SHP77 (cell line): Measurements from ENCODE around the gene IFITM1.
"Not testable (repeated sequence)": the region's sequence is repeated elsewhere in the genome, so short reads cannot be mapped to it uniquely, and the experiment has no call there.

Source experiments
- DNase-seq, 2 experiments: peaks; one replicate each; lab custom pipeline; 2025; lab: John Stamatoyannopoulos, UW

IFITM1 gene

GRCh38 chr11:346529-346928, 32.7 kb downstream of the IFITM1 start:
- no peak for DNase-seq

DNA sequence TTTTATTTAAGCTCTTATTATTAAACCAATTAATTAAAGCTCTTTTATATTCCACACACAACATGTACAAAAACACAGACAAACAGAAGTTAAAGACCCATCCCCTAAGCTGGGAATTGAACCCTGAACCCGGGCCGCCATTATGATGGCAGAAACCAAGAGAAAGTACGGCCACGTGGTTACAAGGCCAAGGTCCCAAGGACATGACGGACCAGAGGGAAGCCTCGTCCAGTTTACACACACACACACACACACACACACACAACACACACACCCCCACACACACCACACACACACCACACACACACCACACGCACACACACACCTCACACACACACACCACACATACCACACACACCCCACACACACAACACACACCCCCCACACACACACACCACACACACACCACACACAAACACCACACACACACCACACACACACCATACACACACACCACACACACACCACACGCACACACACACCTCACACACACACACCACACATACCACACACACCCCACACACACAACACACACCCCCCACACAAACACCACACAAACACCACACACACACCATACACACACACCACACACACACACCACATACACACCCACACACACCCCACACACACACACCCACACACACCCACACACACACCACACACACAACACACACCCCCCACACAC, 35.6 kb downstream of the IFITM1 start:
- DNase-seq: not testable (repeated sequence)

GRCh38 chr11:350033-350722, 36.3 kb downstream of the IFITM1 start:
- DNase-seq: not testable (repeated sequence)

DNA sequence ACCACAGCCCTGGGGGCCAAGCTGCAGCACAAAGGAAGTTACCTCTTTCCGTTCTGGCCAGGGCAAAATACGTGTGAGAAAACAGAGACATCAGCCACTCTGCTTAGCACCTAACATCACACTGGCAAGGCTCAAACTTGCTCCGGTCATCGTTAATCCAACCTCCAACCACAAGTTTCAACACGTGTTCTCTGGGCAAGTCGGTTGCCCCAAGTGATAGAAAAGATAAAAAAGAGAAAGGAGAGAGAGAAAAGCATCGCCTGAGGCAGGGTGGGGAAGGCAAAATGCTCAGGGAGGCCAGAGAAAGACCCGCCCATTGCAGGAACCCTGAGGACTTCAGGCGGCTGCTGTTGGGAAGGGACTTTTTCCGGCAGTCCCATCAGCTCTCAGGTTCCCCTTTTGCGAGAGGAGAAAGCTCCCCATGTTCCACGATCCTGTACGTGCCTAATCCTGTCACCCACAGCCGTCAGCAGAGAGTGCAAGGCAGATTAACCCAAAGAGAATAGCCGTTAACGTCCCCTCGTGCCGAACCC, 36.9 kb downstream of the IFITM1 start:
- no peak for DNase-seq

GRCh38 chr11:351411-351810, 37.6 kb downstream of the IFITM1 start:
- no peak for DNase-seq

- no peak for DNase-seq
Measured at GRCh38 chr11:352456-353031, 38.7 kb downstream of the IFITM1 start.

DNA sequence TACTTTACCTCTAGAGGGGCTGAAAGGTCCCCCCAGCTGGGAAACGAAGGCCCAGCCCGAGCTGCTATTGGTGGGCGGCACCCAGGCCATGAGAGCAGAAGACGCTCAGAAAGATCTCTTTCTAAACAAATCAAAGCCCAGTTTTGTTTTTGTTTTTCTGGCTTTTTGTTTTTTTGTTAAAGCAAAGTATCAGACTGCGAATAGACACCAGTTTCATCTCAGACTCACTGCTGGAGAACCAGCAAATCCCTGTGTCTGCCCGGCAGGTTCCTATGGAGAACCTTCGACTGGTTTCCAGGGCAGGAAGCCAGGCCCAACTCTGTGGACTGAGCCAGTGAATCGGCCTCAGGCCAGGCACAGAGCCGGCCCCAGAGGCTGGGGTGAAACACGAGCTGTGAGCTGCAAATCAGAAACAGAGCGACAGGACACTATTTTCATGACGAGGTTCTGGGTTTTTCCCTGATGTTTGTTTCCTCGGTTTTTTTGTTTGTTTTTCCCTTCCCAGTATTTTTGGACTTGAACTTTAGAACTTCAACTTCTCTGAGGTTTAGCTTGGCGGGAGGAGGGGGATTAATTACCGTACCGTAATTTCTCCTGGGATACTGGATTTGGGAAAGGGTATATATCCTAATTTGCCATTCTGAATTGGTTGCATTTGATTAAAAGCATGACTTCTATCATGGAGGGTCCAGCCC, 39.5 kb downstream of the IFITM1 start:
- no peak for DNase-seq

GRCh38 chr11:355581-356458, 42.0 kb downstream of the IFITM1 start:
- peak; percentile 52 to 73 for DNase-seq

GRCh38 chr11:356610-357009, 42.8 kb downstream of the IFITM1 start:
- no peak for DNase-seq

DNA sequence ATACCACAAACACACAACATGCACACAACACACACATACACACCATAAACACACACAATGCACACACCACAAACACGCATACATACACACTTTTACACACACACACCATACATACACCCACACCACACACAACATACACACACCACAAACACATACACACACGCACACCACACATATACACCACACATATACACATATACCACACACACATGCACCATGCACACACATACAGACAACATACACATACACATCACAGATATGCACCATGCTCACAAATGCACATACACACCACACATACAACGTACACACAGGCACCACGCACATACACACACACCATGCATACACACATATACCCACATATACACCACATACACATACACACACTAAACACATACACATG, 43.7 kb downstream of the IFITM1 start:
- DNase-seq: no peak

DNA sequence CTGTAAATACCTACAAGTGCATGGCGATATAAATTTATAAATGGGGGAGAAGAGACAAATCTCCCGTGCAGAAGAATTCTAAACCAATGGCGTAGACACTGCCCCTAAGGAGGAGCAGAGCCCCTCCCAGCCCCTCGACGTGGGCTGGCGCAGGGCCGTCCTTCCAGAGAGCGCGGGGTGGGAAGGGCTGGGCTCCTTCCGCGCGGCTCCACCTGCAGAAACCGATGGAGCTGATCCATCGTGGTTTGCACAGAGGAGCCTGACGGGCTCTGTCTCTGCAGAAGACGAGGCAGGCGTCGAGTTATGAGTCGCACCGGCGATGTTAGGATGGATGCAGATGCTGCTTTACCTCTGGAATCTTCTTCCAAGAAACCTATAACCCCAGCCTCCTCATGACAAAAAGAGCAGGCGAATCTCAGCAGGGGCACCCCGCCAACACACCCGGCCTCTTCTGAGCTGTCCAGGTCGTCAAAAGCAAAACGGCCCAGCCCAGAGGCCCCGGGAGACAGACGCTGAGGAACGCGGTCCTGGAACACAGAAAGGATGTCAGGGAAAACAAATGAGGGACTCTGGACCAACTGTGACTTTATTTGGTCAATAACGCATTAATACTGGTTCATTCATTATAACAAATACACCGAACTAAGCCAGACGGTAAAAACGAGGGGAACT, 44.4 kb downstream of the IFITM1 start:
- no peak for DNase-seq

DNA sequence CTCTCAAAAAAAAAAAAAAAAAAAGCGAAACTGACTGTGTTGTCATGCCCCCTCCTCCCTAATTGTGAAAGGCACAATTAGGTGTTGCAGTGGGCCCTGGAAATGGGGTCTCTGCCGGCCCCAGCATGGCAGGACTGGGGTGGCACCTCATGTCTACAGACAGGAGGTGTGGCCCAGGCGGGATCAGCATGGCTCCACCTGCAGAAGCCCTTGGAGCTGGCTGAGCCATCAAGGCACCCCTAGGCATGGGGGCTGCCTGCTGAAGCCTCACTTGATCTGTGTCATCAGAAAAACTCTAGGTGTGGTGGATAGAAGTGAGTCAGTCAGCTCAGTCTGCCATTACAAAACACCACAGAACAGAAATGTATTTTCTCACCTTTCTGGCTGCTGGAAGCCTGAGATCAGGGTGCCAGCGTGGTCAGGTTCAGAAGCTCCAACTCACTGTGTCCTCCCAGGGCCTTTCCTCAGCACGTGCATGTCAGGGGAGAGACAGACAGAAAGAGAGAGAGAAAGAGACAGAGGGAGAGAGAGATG, 45.4 kb downstream of the IFITM1 start:
- DNase-seq: no peak

DNA sequence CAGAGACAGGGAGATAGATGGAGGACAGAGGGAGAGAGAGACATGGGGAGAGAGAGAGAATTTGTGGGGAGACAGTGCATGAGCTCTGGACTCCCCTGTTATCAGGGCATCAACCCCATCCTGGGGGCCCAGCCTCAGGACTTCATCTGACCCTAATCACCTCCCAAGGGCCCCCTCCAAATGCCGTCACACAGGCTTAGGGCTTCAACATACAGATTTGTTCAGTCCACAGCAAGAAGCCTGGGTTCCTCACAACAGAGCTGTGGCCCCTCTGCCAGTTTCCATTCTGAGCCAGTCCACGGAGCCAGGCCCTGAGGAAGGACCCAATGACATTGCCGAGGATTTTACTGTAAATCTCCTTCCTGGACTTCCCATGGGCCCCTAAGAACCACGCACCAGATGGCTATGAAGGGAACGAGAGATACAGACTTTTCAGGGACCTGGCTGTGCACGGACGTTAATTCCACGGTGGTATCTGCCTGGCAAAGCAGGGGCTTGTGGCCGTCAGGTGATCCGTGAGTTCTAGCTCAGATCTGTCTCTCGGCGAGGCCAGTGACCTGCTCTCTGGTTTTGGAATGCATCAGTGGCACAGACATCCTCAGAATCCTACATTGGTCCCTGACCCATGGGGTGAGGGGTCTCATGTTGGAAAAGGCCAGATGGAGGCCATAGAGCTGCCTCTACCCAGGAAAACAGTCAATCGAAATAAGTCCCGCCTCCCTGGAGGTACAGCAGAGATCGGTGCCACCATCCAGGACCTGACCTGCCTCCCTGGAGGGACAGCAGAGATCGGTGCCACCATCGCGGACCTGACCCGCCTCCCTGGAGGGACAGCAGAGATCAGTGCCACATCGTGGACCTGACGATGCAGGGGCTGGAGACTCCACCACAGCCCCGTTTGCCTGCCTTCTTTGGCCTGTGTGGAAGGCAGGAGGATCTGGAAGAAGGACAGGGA, 46.8 kb downstream of the IFITM1 start:
- DNase-seq: peak in 1 of 2 experiments; percentile 8

DNA sequence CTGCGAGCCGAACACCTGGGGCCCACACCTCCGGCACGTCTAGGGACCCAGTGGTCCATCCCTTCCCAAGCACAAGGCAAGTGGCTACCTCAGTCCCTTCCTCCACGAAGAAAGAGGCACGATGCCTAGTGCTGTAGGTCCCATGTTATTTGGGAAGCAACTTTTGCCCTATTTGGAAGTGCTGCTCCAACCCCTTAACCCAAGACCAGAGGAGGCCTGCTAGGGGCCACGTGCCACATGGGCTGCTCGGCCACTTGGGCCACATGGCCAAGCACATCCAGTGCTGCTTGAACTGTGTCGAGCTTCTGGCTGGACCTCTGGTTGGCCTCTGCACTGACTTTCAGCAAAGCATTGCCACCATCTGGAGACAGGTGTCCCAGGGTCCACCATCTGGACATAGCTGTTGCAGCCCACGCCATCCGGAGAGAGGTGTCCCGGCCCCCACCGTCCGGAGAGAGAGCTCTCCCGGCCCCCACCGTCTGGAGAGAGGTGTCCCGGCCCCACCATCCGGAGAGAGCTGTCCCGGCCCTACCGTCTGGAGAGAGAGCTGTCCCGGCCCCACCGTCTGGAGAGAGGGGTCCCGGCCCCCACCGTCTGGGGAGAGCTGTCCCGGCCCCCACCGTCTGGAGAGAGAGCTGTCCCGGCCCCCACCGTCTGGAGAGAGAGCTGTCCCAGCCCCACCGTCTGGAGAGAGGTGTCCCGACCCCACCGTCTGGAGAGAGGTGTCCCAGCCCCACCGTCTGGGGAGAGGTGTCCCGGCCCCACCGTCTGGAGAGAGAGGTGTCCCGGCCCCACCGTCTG, 49.0 kb downstream of the IFITM1 start:
- DNase-seq: no peak

DNA sequence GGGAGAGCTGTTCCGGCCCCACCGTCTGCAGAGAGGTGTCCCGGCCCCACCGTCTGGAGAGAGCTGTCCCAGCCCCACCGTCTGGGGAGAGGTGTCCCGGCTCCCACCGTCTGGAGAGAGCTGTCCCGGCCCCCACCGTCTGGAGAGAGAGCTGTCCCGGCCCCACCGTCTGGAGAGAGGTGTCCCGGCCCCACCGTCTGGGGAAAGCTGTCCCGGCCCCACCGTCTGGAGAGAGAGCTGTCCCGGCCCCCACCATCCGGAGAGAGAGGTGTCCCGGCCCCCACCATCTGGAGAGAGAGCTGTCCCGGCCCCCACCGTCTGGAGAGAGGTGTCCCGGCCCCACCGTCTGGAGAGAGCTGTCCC, 49.6 kb downstream of the IFITM1 start:
- DNase-seq: not testable (repeated sequence)

- peak; percentile 33 to 47 for DNase-seq
Measured at GRCh38 chr11:363948-364761, 50.3 kb downstream of the IFITM1 start.
